Fibroblast of lung (primary cell): ENCODE data around the gene ST3GAL4.

ENCODE experiments used
- CTCF ChIP-seq, 2 donors: IDR thresholded peaks in 1 of 2; conservative IDR thresholded peaks in 1 of 2; 1 replicate in 1 of 2; 2 replicates in 1 of 2; pipeline ENCODE4 v1.5.1; 2011 to 2012; ENCODE audit warnings: low read length in 2 of 2, control low read depth in 1 of 2, inconsistent platforms in 1 of 2, low read depth in 1 of 2, mild to moderate bottlenecking in 1 of 2
- EZH2 ChIP-seq: IDR thresholded peaks from 2 replicates; pipeline ENCODE4 v1.5.1; 2012; ENCODE audit warnings: low read length, control low read depth, mild to moderate bottlenecking; ENCODE audit errors: missing control alignments

DNA sequence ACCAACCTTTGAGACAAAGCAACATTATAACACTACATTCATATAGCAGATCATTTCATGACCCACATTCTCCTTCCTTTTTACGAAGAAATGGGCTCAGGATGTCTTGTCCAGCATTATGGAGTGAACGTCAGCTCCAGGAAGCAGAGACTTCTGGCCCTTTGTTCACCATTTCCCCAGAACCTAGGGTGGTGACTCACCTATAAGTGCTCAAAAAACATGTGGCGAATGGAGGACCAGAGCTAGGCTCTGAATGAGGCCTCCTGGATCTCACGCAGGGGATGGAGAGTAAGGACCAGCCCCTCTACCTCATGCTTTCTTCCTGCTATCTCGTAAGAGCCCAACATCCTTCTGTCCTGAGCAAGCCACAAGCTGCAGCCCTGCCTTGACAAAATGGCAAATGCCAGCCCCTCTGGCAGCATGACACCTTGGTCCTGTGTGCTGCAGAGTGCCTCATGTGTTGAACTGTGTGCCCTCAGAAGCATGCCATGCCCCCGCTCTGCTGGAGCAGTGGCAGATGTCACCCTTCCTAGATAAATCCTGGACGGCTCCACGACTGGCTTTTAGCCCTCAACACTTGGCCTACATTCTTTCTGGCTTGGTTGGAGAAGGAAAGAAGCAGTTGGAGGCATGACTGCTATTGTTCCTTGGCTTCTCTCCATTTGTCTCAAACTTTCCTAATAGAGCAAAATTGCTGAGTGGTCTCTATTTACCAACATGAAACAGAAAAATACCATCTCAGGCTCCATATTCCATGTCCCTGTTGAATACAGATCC, 6.5 kb upstream of the ST3GAL4 start:
- no peak for TF ChIP-seq CTCF (conservative IDR thresholded peaks at IDR 0.05 in 1 of 2, IDR thresholded peaks at IDR 0.05 in 1 of 2; ENCODE audit: low read depth in 1 of 2, low read length in 2 of 2)
- no peak for TF ChIP-seq EZH2
